GM12892 (cell line): ENCODE data around the gene CHD2.

Experiments used
- POLR2AphosphoS5 ChIP-seq: IDR thresholded peaks from 2 replicates; pipeline ENCODE4 v1.6.1; 2011; ENCODE audit warnings: low read depth, low read length, control low read depth
- TAF1 ChIP-seq: IDR thresholded peaks from 2 replicates; pipeline ENCODE4 v1.6.1; 2011; ENCODE audit warnings: low read depth, mild to moderate bottlenecking, control low read depth, low read length, borderline replicate concordance

- TF ChIP-seq TAF1, result no peak
- no peak for TF ChIP-seq POLR2AphosphoS5
Measured at GRCh38 chr15:92877000-92877399, 23.1 kb upstream of the CHD2 start.
